ENCODE measurements around the gene FAM135A.

FAM135A gene

GRCh38 chr6:70413114-70413991, at the start of gene FAM135A:
FAM135A (plus strand) TSS chr6:70413508; CDS start chr6:70428343, 14,835 bp downstream.
- Mint-ChIP-seq H3K9me3 (no peaks in the 10 kb centered on the region), H3K4me1 (peaks cover 23% of the 10 kb centered on the region), H3K27ac (peak within 1 kb of the TSS; percentile 92), H3K36me3 (peaks cover 14% of the 10 kb centered on the region), H3K4me3 (peak within 1 kb of the TSS; percentile 87)
- peak; percentile 95 for ATAC-seq
- DNase-seq (ENCODE audit: low spot score in 2 of 2): peak; percentile 89 to 98

DNA sequence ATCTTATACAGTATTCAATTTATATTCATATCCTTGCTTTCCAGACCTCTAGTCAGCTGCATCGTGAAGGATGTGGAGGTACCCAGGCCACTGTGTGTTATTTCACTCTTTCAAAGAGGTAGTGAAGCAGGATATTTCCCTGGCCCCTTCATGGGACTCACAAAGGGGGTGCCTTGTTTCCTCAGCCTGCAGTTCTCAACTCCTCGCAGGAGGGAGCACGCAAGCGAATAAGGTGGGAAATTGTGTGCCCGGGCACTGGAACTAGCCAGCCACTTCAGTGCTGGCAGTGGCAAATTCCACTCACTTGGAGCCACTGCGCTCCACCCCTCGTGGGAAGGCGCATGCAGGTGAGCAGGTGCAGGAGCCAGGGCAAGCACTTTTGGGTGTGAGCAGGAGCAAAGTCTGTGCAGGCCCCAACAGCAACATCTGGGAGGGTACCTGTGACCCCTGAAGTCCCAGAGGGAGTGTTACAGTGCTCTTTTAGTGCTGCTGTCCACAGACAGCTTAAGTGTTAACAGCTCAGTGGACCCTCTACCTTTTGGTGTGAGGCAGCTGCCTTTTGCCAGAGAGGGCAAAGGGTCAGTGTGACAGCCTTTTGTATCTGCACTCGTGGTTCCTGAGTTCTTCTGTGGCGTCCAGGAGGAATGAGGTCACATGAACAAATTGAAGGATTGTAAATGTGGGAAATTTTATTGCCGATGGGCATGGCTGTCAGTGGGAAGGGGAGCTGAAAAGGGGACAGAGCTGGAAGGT, 49.4 kb upstream of the FAM135A start:
- ATAC-seq: peak; percentile 24
- no peak overlapping the region for H3K4me3 Mint-ChIP-seq
- H3K36me3 Mint-ChIP-seq: no peaks in the 10 kb centered on the region
- no peak overlapping the region for H3K27ac Mint-ChIP-seq
- H3K9me3 Mint-ChIP-seq: no peaks in the 10 kb centered on the region
- no peaks in the 10 kb centered on the region for H3K4me1 Mint-ChIP-seq
- no peak for DNase-seq (ENCODE audit: low spot score in 2 of 2)

GRCh38 chr6:70369332-70369950, 43.9 kb upstream of the FAM135A start:
- H3K9me3 Mint-ChIP-seq: no peaks in the 10 kb centered on the region
- no peak overlapping the region for H3K4me3 Mint-ChIP-seq
- no peaks in the 10 kb centered on the region for H3K4me1 Mint-ChIP-seq
- ATAC-seq: peak; percentile 73
- H3K36me3 Mint-ChIP-seq: no peaks in the 10 kb centered on the region
- DNase-seq (ENCODE audit: low spot score in 2 of 2): peak; percentile 63 to 78
- H3K27ac Mint-ChIP-seq: no peak overlapping the region

- Mint-ChIP-seq H3K9me3 (no peaks in the 10 kb centered on the region), H3K27ac (no peak overlapping the region), H3K36me3 (no peaks in the 10 kb centered on the region), H3K4me3 (no peak overlapping the region), H3K4me1 (no peaks in the 10 kb centered on the region)
- no peak for ATAC-seq
- DNase-seq (ENCODE audit: low spot score in 2 of 2): no peak
These were observed 42.8 kb upstream of the FAM135A start for GRCh38 chr6:70370496-70370895.

DNA sequence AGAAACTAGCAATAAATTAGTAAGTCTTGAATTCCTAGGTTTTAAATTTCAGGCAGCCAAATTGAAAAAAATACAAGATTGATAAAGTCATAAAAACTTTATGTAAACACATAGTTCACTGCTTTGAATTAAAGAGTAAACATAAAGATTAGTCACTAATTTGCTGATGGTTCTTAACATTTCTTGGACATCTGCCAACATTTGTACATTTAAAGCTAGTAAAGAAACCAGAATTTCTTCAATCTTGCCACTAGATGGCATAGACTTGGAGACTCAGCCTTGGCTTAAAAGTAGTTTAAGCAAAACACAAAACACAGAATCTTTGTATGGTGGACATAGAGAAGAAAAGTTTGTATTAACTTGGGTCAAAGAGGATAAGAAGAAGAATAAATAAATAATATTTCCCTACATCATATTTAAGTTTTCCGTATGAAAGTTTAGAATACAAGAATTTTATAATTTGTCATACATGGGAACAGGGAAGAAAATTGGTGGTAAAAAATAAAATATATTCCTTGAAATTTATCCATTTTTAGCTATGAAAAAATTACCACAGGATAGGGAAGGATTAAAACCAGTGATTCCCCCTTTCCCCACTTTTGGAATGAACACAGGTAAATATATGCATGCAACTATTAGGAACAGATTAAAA, 41.7 kb upstream of the FAM135A start:
- H3K36me3 Mint-ChIP-seq: no peaks in the 10 kb centered on the region
- DNase-seq (ENCODE audit: low spot score in 2 of 2) (no peak), ATAC-seq (no peak)
- no peaks in the 10 kb centered on the region for H3K4me1 Mint-ChIP-seq
- no peaks in the 10 kb centered on the region for H3K9me3 Mint-ChIP-seq
- no peak overlapping the region for H3K27ac Mint-ChIP-seq
- no peak overlapping the region for H3K4me3 Mint-ChIP-seq

GRCh38 chr6:70375166-70375565, 38.1 kb upstream of the FAM135A start:
- Mint-ChIP-seq H3K27ac (no peak overlapping the region), H3K4me3 (no peak overlapping the region), H3K36me3 (no peaks in the 10 kb centered on the region), H3K4me1 (no peaks in the 10 kb centered on the region), H3K9me3 (no peaks in the 10 kb centered on the region)
- ATAC-seq: no peak
- DNase-seq (ENCODE audit: low spot score in 2 of 2): no peak

DNA sequence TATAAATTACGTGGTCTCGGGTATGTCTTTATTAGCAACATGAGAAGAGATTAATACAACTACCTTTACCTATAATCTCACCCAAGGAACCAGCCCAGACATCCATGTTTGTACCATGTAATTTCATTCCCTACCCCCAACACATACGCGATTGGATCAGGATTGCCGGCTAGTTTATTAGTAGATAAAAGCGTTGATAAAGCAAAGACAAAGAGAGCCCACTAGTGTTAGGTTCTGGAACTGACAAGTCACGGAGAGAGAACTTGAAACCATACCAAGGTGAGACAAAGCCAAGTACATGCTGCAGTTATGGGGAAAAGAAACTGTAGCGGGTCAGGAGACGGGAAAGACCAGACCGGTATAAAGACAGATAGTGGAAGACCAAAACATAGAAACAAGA, 37.4 kb upstream of the FAM135A start:
- Mint-ChIP-seq H3K4me3 (no peak overlapping the region), H3K27ac (no peak overlapping the region), H3K36me3 (no peaks in the 10 kb centered on the region), H3K4me1 (no peaks in the 10 kb centered on the region), H3K9me3 (no peaks in the 10 kb centered on the region)
- no peak for DNase-seq (ENCODE audit: low spot score in 2 of 2)
- ATAC-seq: no peak

GRCh38 chr6:70376628-70377027, 36.7 kb upstream of the FAM135A start:
- Mint-ChIP-seq H3K4me3 (no peak overlapping the region), H3K4me1 (no peaks in the 10 kb centered on the region), H3K36me3 (no peaks in the 10 kb centered on the region), H3K9me3 (no peaks in the 10 kb centered on the region), H3K27ac (no peak overlapping the region)
- DNase-seq (ENCODE audit: low spot score in 2 of 2) (no peak), ATAC-seq (no peak)

- ATAC-seq: no peak
- no peak for DNase-seq (ENCODE audit: low spot score in 2 of 2)
- no peak overlapping the region for H3K27ac Mint-ChIP-seq
- H3K36me3 Mint-ChIP-seq: no peaks in the 10 kb centered on the region
- H3K9me3 Mint-ChIP-seq: no peaks in the 10 kb centered on the region
- H3K4me3 Mint-ChIP-seq: no peak overlapping the region
- H3K4me1 Mint-ChIP-seq: no peaks in the 10 kb centered on the region
These were observed 35.9 kb upstream of the FAM135A start for GRCh38 chr6:70377372-70377771.

- H3K36me3 Mint-ChIP-seq: no peaks in the 10 kb centered on the region
- H3K4me3 Mint-ChIP-seq: no peak overlapping the region
- no peaks in the 10 kb centered on the region for H3K9me3 Mint-ChIP-seq
- ATAC-seq (no peak), DNase-seq (ENCODE audit: low spot score in 2 of 2) (no peak)
- no peaks in the 10 kb centered on the region for H3K4me1 Mint-ChIP-seq
- H3K27ac Mint-ChIP-seq: no peak overlapping the region
These were observed 33.8 kb upstream of the FAM135A start for GRCh38 chr6:70379473-70380013.

DNA sequence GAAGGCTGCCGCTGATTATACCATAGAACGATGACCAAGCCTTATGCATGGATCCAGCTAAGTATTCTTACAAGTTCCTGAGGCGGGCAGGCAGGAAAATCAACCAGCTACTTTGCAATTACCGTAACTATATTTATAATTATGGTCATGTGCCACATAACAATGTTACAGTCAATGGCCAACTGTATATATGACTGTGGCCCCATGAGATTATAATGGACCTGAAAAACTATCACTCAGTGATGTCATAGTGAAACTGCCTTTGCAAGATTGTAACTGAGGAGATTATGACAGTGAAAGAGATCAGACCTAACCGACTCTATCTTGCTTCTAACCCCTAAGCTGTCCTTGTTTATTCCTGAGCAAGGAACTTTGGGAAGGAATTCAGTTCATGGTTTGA, 33.1 kb upstream of the FAM135A start:
- no peak for DNase-seq (ENCODE audit: low spot score in 2 of 2)
- Mint-ChIP-seq H3K36me3 (no peaks in the 10 kb centered on the region), H3K4me3 (no peak overlapping the region), H3K4me1 (no peaks in the 10 kb centered on the region), H3K9me3 (no peaks in the 10 kb centered on the region), H3K27ac (no peak overlapping the region)
- peak; percentile 58 for ATAC-seq

- ATAC-seq (no peak), DNase-seq (ENCODE audit: low spot score in 2 of 2) (no peak)
- Mint-ChIP-seq H3K36me3 (no peaks in the 10 kb centered on the region), H3K4me3 (no peak overlapping the region), H3K4me1 (no peaks in the 10 kb centered on the region), H3K27ac (no peak overlapping the region), H3K9me3 (no peaks in the 10 kb centered on the region)
These were observed 32.4 kb upstream of the FAM135A start for GRCh38 chr6:70380771-70381416.

GRCh38 chr6:70381417-70381782, 31.9 kb upstream of the FAM135A start:
- DNase-seq (ENCODE audit: low spot score in 2 of 2) (no peak), ATAC-seq (no peak)
- H3K9me3 Mint-ChIP-seq: no peaks in the 10 kb centered on the region
- no peak overlapping the region for H3K4me3 Mint-ChIP-seq
- no peaks in the 10 kb centered on the region for H3K4me1 Mint-ChIP-seq
- no peak overlapping the region for H3K27ac Mint-ChIP-seq
- H3K36me3 Mint-ChIP-seq: no peaks in the 10 kb centered on the region

GRCh38 chr6:70385901-70386300, 27.4 kb upstream of the FAM135A start:
- DNase-seq (ENCODE audit: low spot score in 2 of 2) (no peak), ATAC-seq (no peak)
- Mint-ChIP-seq H3K27ac (no peak overlapping the region), H3K36me3 (no peaks in the 10 kb centered on the region), H3K9me3 (no peaks in the 10 kb centered on the region), H3K4me3 (no peak overlapping the region), H3K4me1 (no peaks in the 10 kb centered on the region)

- H3K4me3 Mint-ChIP-seq: no peak overlapping the region
- no peak overlapping the region for H3K27ac Mint-ChIP-seq
- no peak for ATAC-seq
- H3K4me1 Mint-ChIP-seq: no peaks in the 10 kb centered on the region
- H3K36me3 Mint-ChIP-seq: no peaks in the 10 kb centered on the region
- H3K9me3 Mint-ChIP-seq: no peaks in the 10 kb centered on the region
- no peak for DNase-seq (ENCODE audit: low spot score in 2 of 2)
These were observed 24.5 kb upstream of the FAM135A start for GRCh38 chr6:70388814-70389213.

Data from stimulated activated effector memory CD8-positive, alpha-beta T cell treated with anti-CD3 and anti-CD28 coated beads, Interleukin-12 subunit alpha, Interleukin-12 subunit beta, amount 100 ng/mL, for 72 hours (primary cell).